Measurements from ENCODE around the gene SPEM1. TPM values are rescaled to one million over a fixed set of nuclear protein-coding genes. Genes with fewer than 3 reads are reported as not detected.
A peak's percentile ranks its signal among the peaks of the same experiment; 100 is the strongest.

Gene SPEM1
- total RNA-seq, 1 donor from 2014 or later, result not detected

DNA sequence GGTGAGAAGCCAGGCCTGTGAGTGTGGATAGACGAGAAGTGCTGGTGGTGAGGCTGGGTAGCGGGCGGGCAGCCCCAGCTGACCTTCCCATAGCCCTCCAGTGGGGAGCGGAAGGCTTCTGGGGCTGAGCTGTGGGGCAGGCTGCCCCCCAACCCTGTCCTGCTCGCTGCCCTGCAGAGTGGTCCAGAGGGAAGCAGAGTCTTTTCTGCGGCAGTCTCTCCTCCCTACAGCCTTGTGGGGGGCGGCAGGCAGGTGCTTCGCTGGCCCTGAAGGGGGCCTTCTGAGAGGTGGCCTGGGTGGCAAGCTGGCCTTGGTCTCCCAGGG lies 8.7 kb upstream of the SPEM1 start:
- Histone ChIP-seq H3K36me3 (ENCODE audit: control insufficient read depth, insufficient read depth, low read length) (no peaks in the 10 kb centered on the region), H3K4me3 (ENCODE audit: low read depth, low read length) (no peak overlapping the region), H3K27me3 (ENCODE audit: control insufficient read depth, insufficient read depth, low read length) (no peaks in the 10 kb centered on the region)
- FAIRE-seq (no peak), DNase-seq (ENCODE audit: low read depth) (no peak)
- TF ChIP-seq, protein P1, sequence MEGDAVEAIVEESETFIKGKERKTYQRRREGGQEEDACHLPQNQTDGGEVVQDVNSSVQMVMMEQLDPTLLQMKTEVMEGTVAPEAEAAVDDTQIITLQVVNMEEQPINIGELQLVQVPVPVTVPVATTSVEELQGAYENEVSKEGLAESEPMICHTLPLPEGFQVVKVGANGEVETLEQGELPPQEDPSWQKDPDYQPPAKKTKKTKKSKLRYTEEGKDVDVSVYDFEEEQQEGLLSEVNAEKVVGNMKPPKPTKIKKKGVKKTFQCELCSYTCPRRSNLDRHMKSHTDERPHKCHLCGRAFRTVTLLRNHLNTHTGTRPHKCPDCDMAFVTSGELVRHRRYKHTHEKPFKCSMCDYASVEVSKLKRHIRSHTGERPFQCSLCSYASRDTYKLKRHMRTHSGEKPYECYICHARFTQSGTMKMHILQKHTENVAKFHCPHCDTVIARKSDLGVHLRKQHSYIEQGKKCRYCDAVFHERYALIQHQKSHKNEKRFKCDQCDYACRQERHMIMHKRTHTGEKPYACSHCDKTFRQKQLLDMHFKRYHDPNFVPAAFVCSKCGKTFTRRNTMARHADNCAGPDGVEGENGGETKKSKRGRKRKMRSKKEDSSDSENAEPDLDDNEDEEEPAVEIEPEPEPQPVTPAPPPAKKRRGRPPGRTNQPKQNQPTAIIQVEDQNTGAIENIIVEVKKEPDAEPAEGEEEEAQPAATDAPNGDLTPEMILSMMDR (IDR thresholded peaks at IDR 0.05; ENCODE audit: insufficient read depth, low read length, severe bottlenecking), result no peak

DNA sequence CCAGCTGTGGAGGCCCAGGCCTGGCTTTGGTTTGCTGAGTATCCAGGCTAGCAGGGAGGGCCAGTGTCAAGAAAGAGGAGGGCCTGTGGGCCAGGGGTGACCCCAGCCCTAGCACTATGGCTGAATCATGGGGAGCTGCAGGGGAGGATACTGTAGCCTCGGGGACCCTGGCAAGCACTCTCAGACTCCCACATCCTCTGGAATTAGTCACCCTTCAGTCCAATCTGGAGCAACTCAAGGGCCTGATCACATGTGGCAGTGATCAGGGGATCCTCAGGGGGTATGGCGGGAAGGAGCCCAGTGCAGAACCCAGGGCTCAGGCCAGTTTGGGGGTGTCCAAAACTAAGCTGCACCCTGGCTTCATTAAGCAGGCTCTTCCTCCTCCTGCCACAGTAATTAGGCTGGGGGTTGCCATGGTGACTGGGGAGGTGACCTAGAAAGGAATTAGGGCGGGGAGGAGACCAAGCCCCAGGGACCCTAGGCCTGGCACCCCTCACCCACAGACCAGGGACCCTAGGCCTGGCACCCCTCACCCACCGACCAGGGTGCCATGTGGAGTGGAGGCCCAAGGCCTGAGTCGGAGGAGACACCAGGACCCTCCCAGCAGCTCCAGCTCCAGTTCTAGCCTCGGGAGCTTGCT lies 6.7 kb upstream of the SPEM1 start:
- DNase-seq (ENCODE audit: low read depth) (peak; percentile 49), FAIRE-seq (no peak)
- TF ChIP-seq, protein P1 (IDR thresholded peaks at IDR 0.05; ENCODE audit: insufficient read depth, low read length, severe bottlenecking), result no peak
- no peaks in the 10 kb centered on the region for H3K36me3 ChIP-seq (ENCODE audit: control insufficient read depth, insufficient read depth, low read length)
- H3K4me3 ChIP-seq (ENCODE audit: low read depth, low read length), result no peak overlapping the region
- no peaks in the 10 kb centered on the region for H3K27me3 ChIP-seq (ENCODE audit: control insufficient read depth, insufficient read depth, low read length)

DNA sequence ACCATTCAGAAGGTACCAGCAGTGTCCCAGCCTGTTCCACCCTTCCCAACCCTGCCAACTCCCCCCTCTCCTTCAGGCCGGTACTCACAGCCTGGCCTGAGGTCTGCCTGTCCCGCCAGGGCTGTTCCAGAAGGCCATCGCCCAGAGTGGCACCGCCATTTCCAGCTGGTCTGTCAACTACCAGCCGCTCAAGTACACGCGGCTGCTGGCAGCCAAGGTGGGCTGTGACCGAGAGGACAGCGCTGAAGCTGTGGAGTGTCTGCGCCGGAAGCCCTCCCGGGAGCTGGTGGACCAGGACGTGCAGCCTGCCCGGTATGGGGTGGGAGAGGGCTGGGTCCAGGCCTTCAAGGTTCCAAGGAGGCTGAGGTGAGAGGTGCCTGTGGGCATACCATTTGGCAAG lies 5.3 kb upstream of the SPEM1 start:
- FAIRE-seq (no peak), DNase-seq (ENCODE audit: low read depth) (no peak)
- H3K4me3 ChIP-seq (ENCODE audit: low read depth, low read length), result no peak overlapping the region
- peaks cover 2% of the 10 kb centered on the region for H3K27me3 ChIP-seq (ENCODE audit: control insufficient read depth, insufficient read depth, low read length)
- TF ChIP-seq, protein P1 (IDR thresholded peaks at IDR 0.05; ENCODE audit: insufficient read depth, low read length, severe bottlenecking), result no peak
- H3K36me3 ChIP-seq (ENCODE audit: control insufficient read depth, insufficient read depth, low read length), result no peaks in the 10 kb centered on the region

DNA sequence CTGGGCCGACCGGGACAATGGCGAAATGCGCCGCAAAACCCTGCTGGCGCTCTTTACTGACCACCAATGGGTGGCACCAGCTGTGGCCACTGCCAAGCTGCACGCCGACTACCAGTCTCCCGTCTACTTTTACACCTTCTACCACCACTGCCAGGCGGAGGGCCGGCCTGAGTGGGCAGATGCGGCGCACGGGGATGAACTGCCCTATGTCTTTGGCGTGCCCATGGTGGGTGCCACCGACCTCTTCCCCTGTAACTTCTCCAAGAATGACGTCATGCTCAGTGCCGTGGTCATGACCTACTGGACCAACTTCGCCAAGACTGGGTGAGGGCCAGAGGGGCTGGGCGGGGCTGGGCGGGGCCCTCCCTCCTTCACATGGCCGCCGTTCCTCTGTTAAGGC lies 4.3 kb upstream of the SPEM1 start:
- TF ChIP-seq, protein P1 (IDR thresholded peaks at IDR 0.05; ENCODE audit: insufficient read depth, low read length, severe bottlenecking), result no peak
- Histone ChIP-seq H3K36me3 (ENCODE audit: control insufficient read depth, insufficient read depth, low read length) (no peaks in the 10 kb centered on the region), H3K27me3 (ENCODE audit: control insufficient read depth, insufficient read depth, low read length) (peaks cover 2% of the 10 kb centered on the region), H3K4me3 (ENCODE audit: low read depth, low read length) (no peak overlapping the region)
- no peak for DNase-seq (ENCODE audit: low read depth)
- FAIRE-seq, result no peak

DNA sequence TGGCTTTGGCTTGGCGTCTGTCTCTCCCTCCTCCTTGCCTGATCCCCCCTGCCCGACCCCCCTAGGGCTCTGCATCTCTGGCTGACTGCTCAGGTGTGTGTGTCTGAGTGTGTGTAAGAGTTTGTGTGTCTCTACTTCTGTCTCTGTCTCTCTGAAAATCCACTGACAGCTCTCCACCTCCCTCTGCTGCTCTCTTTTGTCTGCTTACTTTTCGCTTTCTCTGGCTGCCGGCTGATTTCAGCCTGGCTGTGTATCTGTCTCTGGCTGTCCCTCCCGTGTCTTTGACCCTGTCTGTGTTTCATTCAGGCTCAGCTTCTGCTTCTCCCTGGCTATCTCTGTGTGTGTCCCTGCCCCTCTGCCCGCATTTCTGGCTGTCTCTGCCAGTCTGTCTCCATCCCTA lies 3.8 kb upstream of the SPEM1 start:
- no peak for FAIRE-seq
- H3K4me3 ChIP-seq (ENCODE audit: low read depth, low read length), result no peak overlapping the region
- TF ChIP-seq, protein P1 (IDR thresholded peaks at IDR 0.05; ENCODE audit: insufficient read depth, low read length, severe bottlenecking), result no peak

DNA sequence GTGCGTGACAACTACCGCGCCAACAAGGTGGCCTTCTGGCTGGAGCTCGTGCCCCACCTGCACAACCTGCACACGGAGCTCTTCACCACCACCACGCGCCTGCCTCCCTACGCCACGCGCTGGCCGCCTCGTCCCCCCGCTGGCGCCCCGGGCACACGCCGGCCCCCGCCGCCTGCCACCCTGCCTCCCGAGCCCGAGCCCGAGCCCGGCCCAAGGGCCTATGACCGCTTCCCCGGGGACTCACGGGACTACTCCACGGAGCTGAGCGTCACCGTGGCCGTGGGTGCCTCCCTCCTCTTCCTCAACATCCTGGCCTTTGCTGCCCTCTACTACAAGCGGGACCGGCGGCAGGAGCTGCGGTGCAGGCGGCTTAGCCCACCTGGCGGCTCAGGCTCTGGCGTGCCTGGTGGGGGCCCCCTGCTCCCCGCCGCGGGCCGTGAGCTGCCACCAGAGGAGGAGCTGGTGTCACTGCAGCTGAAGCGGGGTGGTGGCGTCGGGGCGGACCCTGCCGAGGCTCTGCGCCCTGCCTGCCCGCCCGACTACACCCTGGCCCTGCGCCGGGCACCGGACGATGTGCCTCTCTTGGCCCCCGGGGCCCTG lies 3.0 kb upstream of the SPEM1 start:
- no peaks in the 10 kb centered on the region for H3K36me3 ChIP-seq (ENCODE audit: control insufficient read depth, insufficient read depth, low read length)
- FAIRE-seq (no peak), DNase-seq (ENCODE audit: low read depth) (no peak)
- TF ChIP-seq, protein P1 (IDR thresholded peaks at IDR 0.05; ENCODE audit: insufficient read depth, low read length, severe bottlenecking), result no peak
- H3K27me3 ChIP-seq (ENCODE audit: control insufficient read depth, insufficient read depth, low read length), result peaks cover 2% of the 10 kb centered on the region
- no peak overlapping the region for H3K4me3 ChIP-seq (ENCODE audit: low read depth, low read length)

More for the DNA sequence above, 3.8 kb upstream of the SPEM1 start:
- no peak for DNase-seq (ENCODE audit: low read depth)
- no peaks in the 10 kb centered on the region for H3K36me3 ChIP-seq (ENCODE audit: control insufficient read depth, insufficient read depth, low read length)
- H3K27me3 ChIP-seq (ENCODE audit: control insufficient read depth, insufficient read depth, low read length), result peaks cover 2% of the 10 kb centered on the region

Data from bronchial epithelial cell (primary cell).